Prostate gland (tissue), 2 donors: ENCODE results near the gene ARHGEF4.

Source experiments
- POLR2A ChIP-seq: fragments of 450-650 bp; IDR thresholded peaks from one replicate; pipeline ENCODE4 v1.6.1; 2016; ENCODE audit warnings: antibody characterized with exemption, mild to moderate bottlenecking
- POLR2AphosphoS5 ChIP-seq: sonication (generic); formaldehyde crosslinking; IDR thresholded peaks from one replicate; pipeline ENCODE4 v1.6.1; 2017; ENCODE audit warnings: antibody characterized with exemption
- TF ChIP-seq, protein P1 (sequence below), 4 experiments: fragments of 200-600 bp in 2 of 4; fragments of 450-650 bp in 2 of 4; sonication (generic) in 2 of 4; IDR thresholded peaks; 1 replicate in 3 of 4; 2 replicates in 1 of 4; pipeline ENCODE4 v1.5.1; 2016 to 2019; ENCODE audit warnings: antibody characterized with exemption in 4 of 4, mild to moderate bottlenecking in 2 of 4, moderate library complexity in 2 of 4

DNA sequence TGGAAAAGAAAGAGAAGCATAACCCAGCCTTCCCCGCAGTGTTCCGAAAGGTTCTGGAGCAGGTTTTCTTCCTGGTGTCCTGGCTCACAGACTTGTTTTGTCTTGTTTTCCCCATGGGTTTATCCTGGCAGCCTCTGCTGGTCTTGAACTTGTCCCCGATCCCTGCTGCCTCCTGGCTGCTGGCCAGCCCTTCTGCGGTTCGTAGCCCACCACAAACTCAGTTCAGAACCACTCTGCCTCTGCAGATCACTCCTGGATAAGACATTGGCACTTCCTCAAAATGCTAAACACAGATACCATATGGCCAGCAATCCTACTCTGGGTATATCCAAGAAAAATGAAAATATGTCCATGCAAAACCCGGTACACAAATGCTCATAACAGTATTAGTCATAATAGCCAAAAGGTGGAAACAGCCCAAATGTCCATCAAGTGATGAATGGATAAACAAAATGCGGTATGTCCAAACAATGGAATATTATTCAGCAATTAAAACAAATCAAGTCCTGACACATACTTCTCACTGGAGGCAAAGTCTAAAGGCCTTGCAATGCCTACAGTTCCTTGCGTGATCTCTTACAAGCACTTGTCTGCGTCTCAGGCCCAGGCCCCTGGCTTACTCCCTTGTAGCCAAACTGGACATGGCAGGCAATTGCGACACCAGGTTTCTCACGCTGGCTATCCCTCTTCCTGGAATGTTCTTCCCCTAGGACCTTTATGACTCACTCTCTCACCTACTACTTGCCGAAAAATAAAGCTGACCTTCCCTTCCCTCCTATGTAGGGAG is 28.0 kb upstream of the ARHGEF4 start:
- TF ChIP-seq, protein P1, sequence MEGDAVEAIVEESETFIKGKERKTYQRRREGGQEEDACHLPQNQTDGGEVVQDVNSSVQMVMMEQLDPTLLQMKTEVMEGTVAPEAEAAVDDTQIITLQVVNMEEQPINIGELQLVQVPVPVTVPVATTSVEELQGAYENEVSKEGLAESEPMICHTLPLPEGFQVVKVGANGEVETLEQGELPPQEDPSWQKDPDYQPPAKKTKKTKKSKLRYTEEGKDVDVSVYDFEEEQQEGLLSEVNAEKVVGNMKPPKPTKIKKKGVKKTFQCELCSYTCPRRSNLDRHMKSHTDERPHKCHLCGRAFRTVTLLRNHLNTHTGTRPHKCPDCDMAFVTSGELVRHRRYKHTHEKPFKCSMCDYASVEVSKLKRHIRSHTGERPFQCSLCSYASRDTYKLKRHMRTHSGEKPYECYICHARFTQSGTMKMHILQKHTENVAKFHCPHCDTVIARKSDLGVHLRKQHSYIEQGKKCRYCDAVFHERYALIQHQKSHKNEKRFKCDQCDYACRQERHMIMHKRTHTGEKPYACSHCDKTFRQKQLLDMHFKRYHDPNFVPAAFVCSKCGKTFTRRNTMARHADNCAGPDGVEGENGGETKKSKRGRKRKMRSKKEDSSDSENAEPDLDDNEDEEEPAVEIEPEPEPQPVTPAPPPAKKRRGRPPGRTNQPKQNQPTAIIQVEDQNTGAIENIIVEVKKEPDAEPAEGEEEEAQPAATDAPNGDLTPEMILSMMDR (IDR thresholded peaks at IDR 0.05): no peak
- TF ChIP-seq POLR2AphosphoS5 (no peak), POLR2A (no peak)
